Skin epidermis (tissue), 12 donors: ENCODE measurements around the gene NPIPB2.
"Not testable (repeated sequence)": the region's sequence is repeated elsewhere in the genome, so short reads cannot be mapped to it uniquely, and the experiment has no call there.

Source experiments
- H3K27ac ChIP-seq, 21 experiments: fragments of 200-600 bp; sonication (generic) in 11 of 21; one replicate each; pipeline ENCODE4 v1.5.0; 2020; ENCODE audit warnings: mild to moderate bottlenecking in 3 of 21, inconsistent platforms in 2 of 21, moderate library complexity in 2 of 21
- H3K4me3 ChIP-seq, 7 experiments: fragments of 200-600 bp; sonication (generic) in 2 of 7; one replicate each; pipeline ENCODE4 v1.5.0; 2020; ENCODE audit warnings: inconsistent platforms in 2 of 7, mild to moderate bottlenecking in 2 of 7, moderate library complexity in 1 of 7

NPIPB2 gene

GRCh38 chr16:11963706-11964105 is 21.9 kb upstream of the NPIPB2 start:
- no peak overlapping the region for H3K27ac ChIP-seq
- H3K4me3 ChIP-seq = no peak overlapping the region

DNA sequence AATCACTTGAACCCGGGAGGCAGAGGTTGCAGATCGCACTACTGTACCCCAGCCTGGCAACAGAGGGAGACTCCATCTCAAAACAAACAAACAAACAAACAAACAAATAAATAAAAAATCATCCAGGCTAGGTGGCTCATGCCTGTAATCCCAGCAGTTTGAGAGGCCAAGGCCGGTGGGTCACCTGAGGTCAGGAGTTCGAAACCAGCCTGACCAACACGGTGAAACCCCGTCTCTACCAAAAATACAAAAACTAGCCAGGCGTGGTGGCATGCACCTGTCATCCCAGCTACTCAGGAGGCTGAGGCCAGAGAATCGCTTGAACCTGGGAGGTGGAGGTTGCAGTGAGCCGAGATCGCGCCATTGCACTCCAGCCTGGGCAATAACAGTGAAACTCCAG is 21.1 kb upstream of the NPIPB2 start:
- H3K27ac ChIP-seq, H3K4me3 ChIP-seq: not testable (repeated sequence)

DNA sequence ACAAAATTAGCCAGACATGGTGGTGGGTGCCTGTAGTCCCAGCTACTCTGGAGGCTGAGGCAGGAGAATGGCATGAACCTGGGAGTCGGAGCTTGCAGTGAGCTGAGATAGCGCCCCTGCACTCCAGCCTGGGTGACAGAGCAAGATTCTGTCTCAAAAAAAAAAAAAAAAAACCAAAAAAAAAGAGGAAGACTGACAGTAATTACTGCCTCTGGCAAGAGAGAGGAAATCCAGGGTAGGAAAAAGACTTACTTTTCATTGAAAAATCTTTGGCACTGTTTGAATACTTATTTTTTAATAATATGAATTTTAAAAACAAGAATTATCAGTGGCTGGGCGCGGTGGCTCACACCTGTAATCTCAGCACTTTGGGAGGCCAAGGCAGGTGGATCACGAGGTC is 20.6 kb upstream of the NPIPB2 start:
- H3K4me3 ChIP-seq, H3K27ac ChIP-seq: not testable (repeated sequence)

GRCh38 chr16:11957591-11958395 is 15.9 kb upstream of the NPIPB2 start:
- no peak overlapping the region for H3K27ac ChIP-seq

DNA sequence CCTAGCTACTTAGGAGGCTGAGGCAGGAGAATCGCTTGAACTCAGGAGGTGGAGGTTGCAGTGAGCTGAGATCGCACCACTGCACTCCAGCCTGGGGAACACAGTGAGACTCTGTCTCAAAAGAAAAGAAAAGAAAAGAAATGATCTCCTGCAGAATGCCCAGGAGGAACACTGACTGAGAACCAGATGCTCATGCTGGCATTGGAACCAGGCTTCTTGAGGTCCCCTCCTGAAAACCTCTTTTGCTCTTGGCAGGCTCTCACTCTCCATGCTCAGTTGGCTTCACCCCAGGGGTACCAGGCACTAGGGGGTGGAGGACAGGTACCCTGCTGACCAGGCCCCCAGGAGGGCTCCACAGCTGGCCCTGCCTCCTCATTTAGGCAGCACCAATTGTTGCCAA is 14.7 kb upstream of the NPIPB2 start:
- Histone ChIP-seq H3K27ac (peak overlapping the region in 1 of 21 experiments; percentile 79), H3K4me3 (no peak overlapping the region)

More at GRCh38 chr16:11957591-11958395, 15.9 kb upstream of the NPIPB2 start:
- no peak overlapping the region for H3K4me3 ChIP-seq

- peak overlapping the region in 6 of 21 experiments; percentile 8 to 79 (median 27) for H3K27ac ChIP-seq
- H3K4me3 ChIP-seq = no peak overlapping the region
Measured at GRCh38 chr16:11955713-11956123, 13.9 kb upstream of the NPIPB2 start.

DNA sequence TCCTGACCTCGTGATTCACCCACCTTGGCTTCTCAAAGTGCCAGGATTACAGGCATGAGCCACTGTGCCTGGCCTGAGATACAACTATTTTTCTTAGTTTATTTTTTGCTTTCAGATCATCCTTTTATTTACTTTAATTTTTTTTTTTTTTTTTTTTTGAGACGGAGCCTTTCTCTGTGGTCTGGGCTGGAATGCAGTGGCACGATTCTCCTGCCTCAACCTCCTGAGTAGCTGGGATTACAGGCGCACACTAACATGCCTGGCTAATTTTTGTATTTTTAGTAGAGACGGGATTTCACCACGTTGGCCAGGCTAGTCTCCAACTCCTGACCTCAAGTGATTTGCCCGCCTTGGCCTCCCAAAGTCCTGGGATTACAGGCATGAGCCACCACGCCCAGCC is 11.7 kb upstream of the NPIPB2 start:
- H3K4me3 ChIP-seq, H3K27ac ChIP-seq: not testable (repeated sequence)

GRCh38 chr16:11950388-11950787 is 8.5 kb upstream of the NPIPB2 start:
- Histone ChIP-seq H3K4me3 (no peak overlapping the region), H3K27ac (no peak overlapping the region)

DNA sequence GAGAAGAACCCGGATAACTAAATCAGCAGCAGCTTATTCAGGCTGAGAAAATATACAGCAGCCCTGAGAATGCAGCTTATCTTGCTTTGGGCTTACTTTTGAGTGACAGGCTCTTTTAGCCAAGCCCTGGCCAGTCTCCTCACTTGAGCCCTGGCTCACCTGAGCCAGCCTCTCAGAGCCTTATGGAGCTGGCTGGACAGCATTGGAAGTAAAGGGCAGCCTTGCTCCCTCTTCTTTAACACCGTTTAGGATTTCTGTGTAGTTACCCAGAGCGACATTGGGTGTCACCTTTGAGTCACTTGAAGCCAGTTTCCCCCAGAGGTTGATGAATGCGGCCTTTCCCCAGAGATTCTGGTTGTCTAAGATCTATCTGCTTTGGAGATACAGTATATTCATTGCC is 7.7 kb upstream of the NPIPB2 start:
- Histone ChIP-seq H3K27ac (no peak overlapping the region), H3K4me3 (no peak overlapping the region)

DNA sequence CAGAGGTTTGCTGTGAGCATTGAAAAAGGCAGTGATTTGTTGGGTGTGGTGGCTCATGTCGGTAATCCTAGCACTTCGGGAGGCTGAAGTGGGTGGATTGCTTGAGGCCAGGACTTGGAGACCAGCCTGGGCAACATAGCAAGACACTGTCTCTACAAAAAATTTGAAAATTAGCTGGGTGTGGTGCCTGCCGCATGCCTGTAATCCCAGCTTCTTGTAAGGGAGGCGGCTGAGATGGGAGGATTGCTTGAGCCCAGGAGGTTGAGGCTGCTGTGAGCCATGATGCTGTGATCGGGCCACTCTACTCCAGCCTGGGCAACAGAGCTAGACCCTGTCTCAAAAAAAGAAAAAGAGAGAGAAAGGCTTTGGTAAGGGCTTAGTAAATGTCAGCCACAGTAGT is 7.0 kb upstream of the NPIPB2 start:
- Histone ChIP-seq H3K27ac (no peak overlapping the region), H3K4me3 (no peak overlapping the region)

- H3K27ac ChIP-seq = no peak overlapping the region
- H3K4me3 ChIP-seq = no peak overlapping the region
Measured at GRCh38 chr16:11946433-11946832, 4.6 kb upstream of the NPIPB2 start.

DNA sequence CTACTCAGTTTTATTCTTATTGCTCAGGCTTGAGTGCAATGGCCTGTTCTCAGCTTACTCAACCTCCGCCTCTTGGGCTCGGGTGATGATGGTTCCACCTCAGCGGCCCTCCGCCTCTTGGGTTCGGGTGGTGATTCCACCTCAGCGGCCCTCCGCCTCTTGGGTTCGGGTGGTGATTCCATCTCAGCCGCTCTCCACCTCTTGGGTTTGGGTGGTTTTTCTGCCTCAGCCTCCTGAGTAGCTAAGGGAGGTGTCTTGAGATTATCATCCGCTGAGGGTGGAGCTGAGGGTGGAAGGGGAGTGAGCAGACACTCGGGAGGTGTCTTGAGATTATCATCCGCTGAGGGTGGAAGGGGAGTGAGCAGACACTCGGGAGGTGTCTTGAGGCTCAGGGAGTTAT is 14.5 kb downstream of the NPIPB2 start:
- not testable (repeated sequence) for H3K27ac ChIP-seq

GRCh38 chr16:11924046-11924445 is 17.8 kb downstream of the NPIPB2 start:
- H3K27ac ChIP-seq, H3K4me3 ChIP-seq: not testable (repeated sequence)

More for the DNA sequence above, 14.5 kb downstream of the NPIPB2 start:
- not testable (repeated sequence) for H3K4me3 ChIP-seq

DNA sequence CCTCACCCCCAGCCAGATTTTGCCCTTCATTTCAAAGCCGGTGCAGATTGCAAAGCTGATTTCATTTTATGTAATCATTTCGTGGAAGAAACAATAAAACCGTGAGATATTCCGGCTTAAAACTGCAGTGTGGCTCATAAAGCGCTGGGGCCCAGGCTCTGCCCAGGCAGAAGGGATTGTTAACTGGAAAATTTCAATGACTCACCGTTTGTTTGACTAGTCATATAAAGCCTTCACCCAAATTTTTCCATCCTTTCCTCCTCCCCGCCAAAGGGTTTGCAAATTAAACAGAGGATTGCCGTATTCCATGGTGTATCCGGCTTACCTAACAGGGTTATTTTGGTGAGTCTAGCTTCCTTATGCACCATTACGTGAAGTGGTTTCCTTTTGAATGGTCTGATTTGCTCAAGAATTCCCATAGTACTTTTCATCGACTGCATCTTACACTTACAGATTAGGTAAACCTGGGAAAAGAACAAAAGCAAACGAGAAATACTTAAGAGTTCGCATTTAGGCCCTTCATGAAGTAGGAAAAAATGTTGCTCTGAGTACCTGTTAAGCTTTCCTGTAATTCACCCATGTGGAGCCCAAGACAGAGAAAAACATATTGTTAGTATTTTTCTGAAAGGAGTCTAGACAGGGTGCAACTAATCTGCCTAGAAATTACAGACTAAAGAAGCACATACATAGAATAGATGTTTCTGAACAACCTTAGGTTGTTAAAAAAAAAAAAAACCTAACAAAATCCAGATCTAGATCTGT is 25.1 kb downstream of the NPIPB2 start:
- Histone ChIP-seq H3K4me3 (peak overlapping the region; percentile 62 to 99 (median 94)), H3K27ac (peak overlapping the region in 19 of 21 experiments; percentile 48 to 98 (median 84))

- Histone ChIP-seq H3K4me3 (peak within 1 kb of the TSS; percentile 62 to 99 (median 94)), H3K27ac (peak within 1 kb of the TSS; percentile 80 to 98 (median 93))
Measured at GRCh38 chr16:11915644-11916523, 26.0 kb downstream of the NPIPB2 start, which contains the start of gene GSPT1. Gene GSPT1, minus strand, starts transcription at chr16:11915956. Its CDS starts 236 bp downstream, at chr16:11915720.

DNA sequence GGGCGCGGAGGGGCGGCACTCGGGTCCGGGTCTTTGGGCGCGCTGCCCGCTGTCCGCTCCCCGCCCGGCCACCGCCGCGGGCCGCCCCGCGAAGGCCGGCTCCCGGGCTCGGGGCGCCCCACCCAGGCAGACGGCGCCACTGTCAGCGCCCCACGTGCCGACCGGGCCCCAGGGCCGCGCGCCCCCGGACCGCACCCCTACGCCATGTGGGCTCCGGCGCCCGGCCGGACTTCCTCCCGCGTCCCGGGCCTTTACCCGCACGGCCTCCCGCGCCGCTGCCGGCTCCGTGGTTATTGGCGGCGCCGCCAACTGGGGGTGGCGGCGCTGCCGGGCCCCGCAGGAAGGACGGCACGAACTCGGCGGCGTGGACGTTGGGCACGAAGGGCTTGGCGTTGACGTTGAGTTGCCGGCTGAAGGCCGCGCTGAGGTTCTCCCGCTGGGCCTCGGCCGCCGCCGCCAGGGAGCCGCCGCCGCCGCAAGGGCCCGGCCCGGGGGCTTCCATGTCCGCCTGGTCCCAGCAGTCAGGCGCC is 26.7 kb downstream of the NPIPB2 start:
- Histone ChIP-seq H3K27ac (peak overlapping the region; percentile 80 to 98 (median 93)), H3K4me3 (peak overlapping the region; percentile 62 to 99 (median 94))

DNA sequence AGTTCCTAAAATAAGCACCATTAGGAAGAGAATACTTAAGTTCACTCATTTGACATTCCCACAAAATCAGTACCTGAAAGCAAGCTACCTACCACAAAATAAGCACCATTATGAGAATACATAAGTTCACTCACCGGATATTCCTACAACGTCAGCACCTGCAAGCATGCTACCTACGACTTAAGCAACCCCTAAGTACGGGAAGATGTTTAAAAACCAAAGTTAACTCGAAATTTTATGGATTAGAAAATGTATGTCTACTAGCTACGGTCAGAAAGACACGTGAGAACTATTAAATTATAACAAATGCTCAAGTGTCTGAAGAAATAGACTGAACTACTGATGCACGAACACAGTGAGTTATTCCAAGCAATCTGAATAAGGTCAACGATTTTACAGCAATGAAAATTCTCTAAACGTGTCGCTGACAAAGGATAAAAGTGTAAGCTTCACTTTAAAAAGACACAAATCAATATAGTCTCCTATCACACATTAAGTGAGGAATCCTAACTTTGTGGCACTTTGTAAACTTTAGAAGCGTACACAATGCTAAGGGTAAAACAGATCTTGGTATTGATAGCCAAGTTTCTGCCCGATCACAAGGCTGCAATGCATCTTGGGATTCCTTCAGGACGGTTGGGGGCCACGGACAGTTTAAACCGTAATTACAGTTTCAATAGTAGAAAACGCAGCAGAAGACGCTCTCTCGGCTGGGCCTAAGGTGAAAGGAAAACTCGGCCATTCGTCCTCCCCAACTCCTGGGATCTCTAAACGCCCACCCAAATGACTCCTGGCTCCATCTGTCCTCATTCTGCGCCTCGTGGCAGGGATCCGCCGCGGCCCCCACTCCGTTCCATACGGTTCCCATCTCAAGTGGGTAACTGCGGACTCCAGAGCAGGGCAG is 27.4 kb downstream of the NPIPB2 start:
- H3K27ac ChIP-seq = peak overlapping the region; percentile 80 to 98 (median 93)
- peak overlapping the region; percentile 62 to 99 (median 94) for H3K4me3 ChIP-seq

- Histone ChIP-seq H3K27ac (peak overlapping the region in 8 of 21 experiments; percentile 1 to 98 (median 92)), H3K4me3 (peak overlapping the region; percentile 62 to 99 (median 94))
Measured at GRCh38 chr16:11913425-11914079, 28.3 kb downstream of the NPIPB2 start.
